ENCODE data around the gene AIPL1.

Gene AIPL1

GRCh38 chr17:6420173-6420641 lies 14.7 kb downstream of the AIPL1 start:
- no peak for DNase-seq (ENCODE audit: low read depth in 2 of 2)

- DNase-seq (ENCODE audit: low read depth in 2 of 2): no peak
Measured at GRCh38 chr17:6415616-6416015, 19.3 kb downstream of the AIPL1 start.

GRCh38 chr17:6413065-6413464 lies 21.9 kb downstream of the AIPL1 start:
- no peak for DNase-seq (ENCODE audit: low read depth in 2 of 2)

GRCh38 chr17:6408735-6409134 lies 26.2 kb downstream of the AIPL1 start:
- DNase-seq (ENCODE audit: low read depth in 2 of 2): no peak

- DNase-seq (ENCODE audit: low read depth in 2 of 2): no peak
Measured at GRCh38 chr17:6408276-6408675, 26.6 kb downstream of the AIPL1 start.

- DNase-seq (ENCODE audit: low read depth in 2 of 2): no peak
Measured at GRCh38 chr17:6402258-6402657, 32.7 kb downstream of the AIPL1 start.

GRCh38 chr17:6398955-6399354 lies 36.0 kb downstream of the AIPL1 start:
- no peak for DNase-seq (ENCODE audit: low read depth in 2 of 2)

GRCh38 chr17:6394055-6394606 lies 40.8 kb downstream of the AIPL1 start:
- no peak for DNase-seq (ENCODE audit: low read depth in 2 of 2)

- DNase-seq (ENCODE audit: low read depth in 2 of 2): no peak
Measured at GRCh38 chr17:6393351-6393952, 41.5 kb downstream of the AIPL1 start.

GRCh38 chr17:6392609-6393350 lies 42.1 kb downstream of the AIPL1 start:
- DNase-seq (ENCODE audit: low read depth in 2 of 2): no peak

GRCh38 chr17:6388416-6388815 lies 46.5 kb downstream of the AIPL1 start:
- no peak for DNase-seq (ENCODE audit: low read depth in 2 of 2)

GRCh38 chr17:6387858-6388257 lies 47.1 kb downstream of the AIPL1 start:
- no peak for DNase-seq (ENCODE audit: low read depth in 2 of 2)

- no peak for DNase-seq (ENCODE audit: low read depth in 2 of 2)
Measured at GRCh38 chr17:6387442-6387841, 47.5 kb downstream of the AIPL1 start.

- no peak for DNase-seq (ENCODE audit: low read depth in 2 of 2)
Measured at GRCh38 chr17:6386041-6386630, 48.8 kb downstream of the AIPL1 start.

- DNase-seq (ENCODE audit: low read depth in 2 of 2): no peak
Measured at GRCh38 chr17:6384481-6384880, 50.4 kb downstream of the AIPL1 start.

- DNase-seq (ENCODE audit: low read depth in 2 of 2): no peak
Measured at GRCh38 chr17:6381526-6382465, 53.1 kb downstream of the AIPL1 start.

- no peak for DNase-seq (ENCODE audit: low read depth in 2 of 2)
Measured at GRCh38 chr17:6380915-6381438, 53.9 kb downstream of the AIPL1 start.

GRCh38 chr17:6377906-6378305 lies 57.0 kb downstream of the AIPL1 start:
- DNase-seq (ENCODE audit: low read depth in 2 of 2): no peak

- DNase-seq (ENCODE audit: low read depth in 2 of 2): no peak
Measured at GRCh38 chr17:6376931-6377361, 58.0 kb downstream of the AIPL1 start.

- no peak for DNase-seq (ENCODE audit: low read depth in 2 of 2)
Measured at GRCh38 chr17:6374761-6375312, 60.1 kb downstream of the AIPL1 start.

- no peak for DNase-seq (ENCODE audit: low read depth in 2 of 2)
Measured at GRCh38 chr17:6374271-6374691, 60.6 kb downstream of the AIPL1 start.

All from stimulated activated CD8-positive, alpha-beta memory T cell treated with anti-CD3 and anti-CD28 coated beads, Interleukin-7, amount 100 ng/mL, for 1 hour (primary cell).